Astrocyte (in vitro differentiated cells and primary cell): ENCODE results near the gene CDH24.

Source experiments
- EZH2 ChIP-seq: IDR thresholded peaks from 2 replicates; pipeline ENCODE4 v1.6.1; 2012; ENCODE audit warnings: mild to moderate bottlenecking, low read length, inconsistent platforms; ENCODE audit not compliant: insufficient read depth
- TF ChIP-seq, protein P1 (sequence below): IDR thresholded peaks from 2 replicates; pipeline ENCODE4 v1.5.1; 2011; ENCODE audit warnings: low read depth, mild to moderate bottlenecking, inconsistent platforms, low read length, moderate library complexity; ENCODE audit not compliant: insufficient read depth

DNA sequence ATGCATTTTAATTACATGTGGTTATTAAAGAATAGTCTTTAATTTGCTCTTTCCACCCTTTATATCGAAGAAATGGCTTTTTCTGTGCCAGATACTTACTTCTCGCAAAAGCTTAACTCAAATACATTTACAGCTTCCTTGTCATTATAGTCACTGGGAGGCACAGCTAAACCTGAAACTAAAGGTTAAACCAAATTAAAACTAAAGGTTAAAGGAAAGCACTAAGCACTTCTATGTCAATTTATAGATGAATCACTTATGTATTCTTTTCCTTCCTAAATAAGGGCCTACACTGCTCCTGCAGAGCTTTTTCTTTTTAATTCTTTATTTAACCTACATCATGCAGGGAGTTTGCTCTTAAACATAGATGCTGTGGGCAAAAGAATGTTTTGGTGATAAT lies 56.5 kb downstream of the CDH24 start:
- TF ChIP-seq EZH2 = no peak
- TF ChIP-seq, protein P1, sequence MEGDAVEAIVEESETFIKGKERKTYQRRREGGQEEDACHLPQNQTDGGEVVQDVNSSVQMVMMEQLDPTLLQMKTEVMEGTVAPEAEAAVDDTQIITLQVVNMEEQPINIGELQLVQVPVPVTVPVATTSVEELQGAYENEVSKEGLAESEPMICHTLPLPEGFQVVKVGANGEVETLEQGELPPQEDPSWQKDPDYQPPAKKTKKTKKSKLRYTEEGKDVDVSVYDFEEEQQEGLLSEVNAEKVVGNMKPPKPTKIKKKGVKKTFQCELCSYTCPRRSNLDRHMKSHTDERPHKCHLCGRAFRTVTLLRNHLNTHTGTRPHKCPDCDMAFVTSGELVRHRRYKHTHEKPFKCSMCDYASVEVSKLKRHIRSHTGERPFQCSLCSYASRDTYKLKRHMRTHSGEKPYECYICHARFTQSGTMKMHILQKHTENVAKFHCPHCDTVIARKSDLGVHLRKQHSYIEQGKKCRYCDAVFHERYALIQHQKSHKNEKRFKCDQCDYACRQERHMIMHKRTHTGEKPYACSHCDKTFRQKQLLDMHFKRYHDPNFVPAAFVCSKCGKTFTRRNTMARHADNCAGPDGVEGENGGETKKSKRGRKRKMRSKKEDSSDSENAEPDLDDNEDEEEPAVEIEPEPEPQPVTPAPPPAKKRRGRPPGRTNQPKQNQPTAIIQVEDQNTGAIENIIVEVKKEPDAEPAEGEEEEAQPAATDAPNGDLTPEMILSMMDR = no peak
